ENCODE data around the gene NDUFS7.

Gene NDUFS7

DNA sequence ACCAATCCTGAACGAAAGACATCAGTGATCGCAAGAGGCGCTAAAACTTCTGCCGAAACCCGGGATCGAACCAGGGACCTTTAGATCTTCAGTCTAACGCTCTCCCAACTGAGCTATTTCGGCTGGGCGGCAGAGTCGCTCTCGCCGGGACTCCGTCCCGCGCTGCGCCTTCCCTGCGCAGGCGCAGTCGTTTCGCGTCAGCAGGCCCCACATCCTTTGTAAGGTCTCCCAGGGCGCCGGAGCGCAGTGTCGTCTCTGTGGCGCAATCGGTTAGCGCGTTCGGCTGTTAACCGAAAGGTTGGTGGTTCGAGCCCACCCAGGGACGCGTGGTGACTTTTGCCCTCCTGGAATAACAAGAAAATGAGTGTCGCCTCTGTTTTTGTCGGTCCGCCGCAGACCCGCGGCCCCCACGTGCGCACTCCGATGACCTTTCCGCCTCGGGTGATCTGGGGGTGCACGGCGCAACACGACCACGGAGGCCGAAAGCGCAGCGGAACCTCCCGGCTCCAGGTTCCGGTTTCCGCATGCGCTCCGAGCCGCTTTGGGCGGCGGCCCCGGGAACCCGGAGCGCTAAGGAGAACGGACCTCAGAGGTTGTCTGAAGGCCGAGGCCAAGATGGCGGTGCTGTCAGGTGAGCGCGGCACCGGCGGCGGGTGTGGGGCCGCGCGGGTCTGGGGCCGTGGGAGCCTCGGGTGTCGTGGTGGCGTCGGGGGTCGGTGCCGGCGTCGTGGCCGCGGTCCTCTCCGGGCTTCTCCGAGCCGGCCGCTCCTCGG lies at the start of gene NDUFS7:
TSS of gene NDUFS7 (plus strand) at position 596 of the 773 bp plus-strand sequence. CDS start at position 616, 20 bp downstream.
- no peaks in the 10 kb centered on the region for H3K9me3 Mint-ChIP-seq
- H3K4me3 Mint-ChIP-seq: peak within 1 kb of the TSS; percentile 86
- ATAC-seq: peak; percentile 91
- peaks cover 46% of the 10 kb centered on the region for H3K4me1 Mint-ChIP-seq
- H3K27me3 Mint-ChIP-seq: no peaks in the 10 kb centered on the region
- peaks cover 9% of the 10 kb centered on the region for H3K36me3 Mint-ChIP-seq
- peak within 1 kb of the TSS; percentile 96 for H3K27ac Mint-ChIP-seq

DNA sequence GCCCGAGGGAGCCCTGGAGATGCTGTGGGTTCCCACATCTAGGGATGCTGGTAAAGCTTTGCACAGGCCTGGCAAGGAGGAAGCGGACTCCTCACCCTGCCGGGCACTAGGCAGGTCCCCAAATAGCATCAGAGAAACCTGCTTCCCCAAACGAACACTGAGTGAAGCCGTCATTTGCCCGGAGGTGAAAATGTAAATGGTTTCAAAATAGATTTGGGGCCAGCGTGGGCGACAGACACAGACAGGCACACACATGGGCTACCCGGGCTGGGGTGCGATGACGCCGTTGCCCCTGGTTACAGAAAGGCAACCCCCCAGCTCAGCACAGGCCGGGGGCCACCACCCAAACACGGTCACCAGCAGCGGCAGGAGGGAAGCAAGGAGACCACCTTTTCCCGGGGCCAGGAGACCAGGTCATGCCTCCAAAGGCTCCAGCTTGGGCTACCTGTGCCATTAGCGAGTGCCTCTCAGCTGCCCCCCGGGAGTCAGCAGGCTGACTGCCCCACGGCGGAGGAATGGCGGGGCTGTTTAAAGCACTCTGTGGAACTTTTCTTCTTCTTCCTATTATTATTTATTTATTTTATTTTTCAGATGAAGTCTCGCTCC lies 47.5 kb upstream of the NDUFS7 start:
- H3K36me3 Mint-ChIP-seq: no peaks in the 10 kb centered on the region
- peak overlapping the region; percentile 57 for H3K4me3 Mint-ChIP-seq
- peaks cover 16% of the 10 kb centered on the region for H3K27me3 Mint-ChIP-seq
- peak; percentile 88 for ATAC-seq
- H3K4me1 Mint-ChIP-seq: peaks cover 10% of the 10 kb centered on the region
- peak overlapping the region; percentile 80 for H3K27ac Mint-ChIP-seq
- H3K9me3 Mint-ChIP-seq: no peaks in the 10 kb centered on the region

DNA sequence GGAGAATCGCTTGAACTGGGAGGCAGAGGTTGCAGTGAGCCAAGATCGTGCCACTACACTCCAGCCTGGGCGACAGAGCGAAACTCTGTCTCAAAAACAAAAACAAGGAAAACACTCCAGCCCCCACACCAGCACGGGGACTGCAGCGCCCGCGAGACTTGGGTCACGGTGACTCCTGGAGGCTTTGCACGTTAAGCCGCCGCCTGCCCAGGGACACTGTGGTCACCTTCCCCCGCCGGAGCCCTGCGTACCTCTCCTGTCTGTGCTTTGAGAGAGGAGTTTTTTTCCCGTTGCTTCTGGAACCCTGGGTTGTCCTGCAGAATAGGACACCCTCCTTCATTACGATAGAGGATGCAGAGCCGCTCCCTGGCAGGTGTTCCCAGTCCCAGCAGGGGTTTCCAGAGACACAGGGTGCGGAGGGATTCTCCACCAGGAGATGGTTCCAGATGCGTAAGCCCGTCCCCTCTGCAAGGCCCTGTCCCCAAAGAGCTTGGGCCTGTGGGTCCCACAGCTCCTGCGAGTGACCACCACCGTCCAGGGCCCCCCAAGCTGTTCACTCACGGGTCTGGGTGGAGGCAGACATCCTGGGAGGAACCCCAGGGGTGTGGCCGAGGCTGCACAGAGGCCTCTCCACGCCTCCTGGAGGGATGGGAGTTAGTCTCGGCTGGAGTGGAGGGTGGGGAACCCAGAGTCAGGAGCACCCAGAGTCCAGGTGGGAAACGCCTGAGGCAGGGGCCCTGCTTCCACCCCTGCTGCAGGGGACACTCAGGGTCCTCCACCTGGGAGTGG lies 42.8 kb upstream of the NDUFS7 start:
- Mint-ChIP-seq H3K4me3 (no peak overlapping the region), H3K27me3 (peaks cover 5% of the 10 kb centered on the region), H3K36me3 (no peaks in the 10 kb centered on the region), H3K27ac (no peak overlapping the region), H3K9me3 (no peaks in the 10 kb centered on the region), H3K4me1 (peaks cover 18% of the 10 kb centered on the region)
- no peak for ATAC-seq

DNA sequence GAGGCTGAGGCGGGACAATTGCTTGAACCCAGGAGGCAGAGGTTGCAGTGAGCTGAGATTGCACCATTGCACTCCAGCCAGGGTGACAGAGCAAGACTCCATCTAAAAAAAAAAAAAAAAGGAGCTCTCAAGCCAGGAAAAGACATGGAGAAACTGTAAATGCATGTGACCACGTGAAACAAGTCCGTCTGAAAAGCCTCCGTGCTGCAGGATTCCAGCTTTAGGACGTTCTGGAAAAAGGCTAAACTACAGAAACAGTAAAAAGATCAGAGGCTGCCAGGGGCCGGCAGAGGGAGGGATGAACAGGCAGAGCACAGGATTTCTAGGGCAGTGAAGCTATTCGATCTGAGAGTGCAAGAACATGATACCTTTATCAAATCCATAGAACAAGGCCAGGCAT lies 40.7 kb upstream of the NDUFS7 start:
- Mint-ChIP-seq H3K4me1 (peaks cover 12% of the 10 kb centered on the region), H3K27me3 (no peaks in the 10 kb centered on the region), H3K4me3 (no peak overlapping the region), H3K36me3 (no peaks in the 10 kb centered on the region), H3K9me3 (no peaks in the 10 kb centered on the region), H3K27ac (peak overlapping the region; percentile 19)
- no peak for ATAC-seq

- Mint-ChIP-seq H3K9me3 (no peaks in the 10 kb centered on the region), H3K36me3 (no peaks in the 10 kb centered on the region), H3K4me1 (peaks cover 22% of the 10 kb centered on the region), H3K27me3 (peaks cover 10% of the 10 kb centered on the region), H3K4me3 (no peak overlapping the region), H3K27ac (peak overlapping the region; percentile 59)
- ATAC-seq: no peak
Measured at GRCh38 chr19:1349211-1349610, 34.5 kb upstream of the NDUFS7 start.

DNA sequence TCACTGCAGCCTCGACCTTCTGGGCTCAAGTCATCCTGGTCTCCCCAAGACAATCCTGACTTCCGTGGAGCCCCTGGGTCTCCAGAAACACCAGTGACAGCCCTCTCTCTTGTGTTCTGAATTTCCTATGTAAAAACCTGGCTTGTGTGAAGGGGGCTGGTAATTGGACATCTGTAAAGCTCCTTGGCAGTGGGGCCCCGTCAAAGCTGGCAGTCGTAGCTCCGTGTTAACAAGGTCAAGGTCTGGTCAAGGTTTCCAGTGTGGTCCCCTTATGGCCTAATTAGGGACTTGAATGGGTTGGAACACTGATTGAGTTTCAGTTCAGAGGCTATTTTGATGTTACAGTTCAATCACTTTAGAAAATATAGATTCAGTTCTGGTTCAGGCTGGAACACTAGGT lies 32.8 kb upstream of the NDUFS7 start:
- no peaks in the 10 kb centered on the region for H3K9me3 Mint-ChIP-seq
- peaks cover 10% of the 10 kb centered on the region for H3K27me3 Mint-ChIP-seq
- H3K4me3 Mint-ChIP-seq: no peak overlapping the region
- H3K36me3 Mint-ChIP-seq: no peaks in the 10 kb centered on the region
- no peak overlapping the region for H3K27ac Mint-ChIP-seq
- no peak for ATAC-seq
- peaks cover 19% of the 10 kb centered on the region for H3K4me1 Mint-ChIP-seq

DNA sequence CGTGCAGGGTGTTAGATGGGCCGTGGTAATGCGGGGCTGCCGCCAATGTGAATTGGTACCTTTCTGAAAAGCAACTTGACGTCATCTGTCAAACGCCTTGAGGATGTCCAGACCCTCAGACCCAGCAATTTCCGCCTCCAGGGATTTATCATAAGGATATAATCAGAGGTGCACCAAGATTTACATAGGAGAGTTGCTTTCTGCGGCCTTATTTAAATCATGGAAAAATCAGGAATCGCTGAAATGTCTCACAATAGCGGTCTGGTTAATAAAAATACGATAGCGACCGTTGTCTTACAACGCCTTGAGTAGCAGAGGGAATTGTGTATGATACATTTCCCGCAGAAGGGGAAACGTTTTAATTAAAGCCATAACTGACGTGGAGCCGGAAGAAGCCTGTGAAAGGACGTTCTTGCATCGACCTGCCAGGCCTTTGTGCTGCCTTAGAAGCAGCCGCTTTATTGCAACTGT lies 32.3 kb upstream of the NDUFS7 start:
- peaks cover 10% of the 10 kb centered on the region for H3K27me3 Mint-ChIP-seq
- no peak overlapping the region for H3K27ac Mint-ChIP-seq
- peaks cover 24% of the 10 kb centered on the region for H3K4me1 Mint-ChIP-seq
- no peak overlapping the region for H3K4me3 Mint-ChIP-seq
- ATAC-seq: no peak
- H3K9me3 Mint-ChIP-seq: no peaks in the 10 kb centered on the region
- H3K36me3 Mint-ChIP-seq: no peaks in the 10 kb centered on the region

DNA sequence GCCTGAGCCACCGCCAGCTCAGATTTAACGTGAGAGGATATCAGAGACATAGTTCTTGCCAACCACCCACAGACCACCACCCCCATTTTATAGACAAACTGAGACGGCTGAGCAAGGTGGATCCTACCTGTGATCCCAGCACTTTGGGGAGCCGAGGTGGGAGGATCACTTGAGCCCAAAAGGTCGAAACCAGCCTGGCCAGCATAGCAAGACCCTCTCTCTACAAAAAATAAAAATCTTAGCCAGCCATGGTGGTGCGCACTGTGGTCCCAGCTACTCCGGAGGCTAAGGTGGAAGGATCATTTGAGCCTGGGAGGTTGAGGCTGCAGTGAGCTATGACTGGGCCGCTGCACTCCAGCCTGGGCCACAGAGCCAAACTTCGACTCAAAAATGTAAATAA lies 30.6 kb upstream of the NDUFS7 start:
- Mint-ChIP-seq H3K4me1 (peaks cover 24% of the 10 kb centered on the region), H3K9me3 (no peaks in the 10 kb centered on the region), H3K27ac (no peak overlapping the region), H3K36me3 (peaks cover 12% of the 10 kb centered on the region), H3K4me3 (no peak overlapping the region), H3K27me3 (peaks cover 10% of the 10 kb centered on the region)
- ATAC-seq: no peak

DNA sequence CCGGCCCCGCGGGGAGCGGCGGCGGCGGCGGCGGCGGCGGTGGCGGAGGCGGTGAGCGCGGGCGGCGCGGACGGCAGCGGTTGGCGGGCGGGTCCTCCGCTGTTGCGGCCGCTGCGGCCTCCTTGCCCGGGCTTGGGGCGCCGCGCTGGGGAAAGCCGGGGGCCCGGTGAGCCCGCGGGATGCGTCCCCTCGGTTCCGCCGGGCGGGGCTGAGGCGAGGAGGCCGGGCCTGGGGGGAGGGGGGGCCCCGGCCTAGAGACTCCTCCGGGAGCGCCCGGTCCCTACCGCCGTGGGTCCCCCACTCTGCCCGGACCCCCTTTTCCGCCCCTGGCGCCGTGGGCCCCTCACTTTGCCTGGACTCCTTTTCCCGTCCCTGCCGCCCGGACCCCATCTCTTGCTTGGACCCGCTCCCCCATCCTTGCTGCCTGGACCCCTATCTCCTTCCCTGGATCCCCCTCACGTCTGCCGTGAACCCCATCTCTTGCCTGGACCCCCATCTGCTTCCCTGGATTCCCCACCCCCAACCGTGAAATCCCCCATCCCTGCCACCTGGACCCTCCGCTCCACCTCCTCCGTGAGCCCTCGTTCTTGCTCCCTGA lies 28.6 kb upstream of the NDUFS7 start:
- ATAC-seq: peak; percentile 84
- Mint-ChIP-seq H3K36me3 (peaks cover 32% of the 10 kb centered on the region), H3K4me3 (peak overlapping the region; percentile 88), H3K27me3 (no peaks in the 10 kb centered on the region), H3K27ac (peak overlapping the region; percentile 76), H3K4me1 (peaks cover 17% of the 10 kb centered on the region), H3K9me3 (no peaks in the 10 kb centered on the region)

DNA sequence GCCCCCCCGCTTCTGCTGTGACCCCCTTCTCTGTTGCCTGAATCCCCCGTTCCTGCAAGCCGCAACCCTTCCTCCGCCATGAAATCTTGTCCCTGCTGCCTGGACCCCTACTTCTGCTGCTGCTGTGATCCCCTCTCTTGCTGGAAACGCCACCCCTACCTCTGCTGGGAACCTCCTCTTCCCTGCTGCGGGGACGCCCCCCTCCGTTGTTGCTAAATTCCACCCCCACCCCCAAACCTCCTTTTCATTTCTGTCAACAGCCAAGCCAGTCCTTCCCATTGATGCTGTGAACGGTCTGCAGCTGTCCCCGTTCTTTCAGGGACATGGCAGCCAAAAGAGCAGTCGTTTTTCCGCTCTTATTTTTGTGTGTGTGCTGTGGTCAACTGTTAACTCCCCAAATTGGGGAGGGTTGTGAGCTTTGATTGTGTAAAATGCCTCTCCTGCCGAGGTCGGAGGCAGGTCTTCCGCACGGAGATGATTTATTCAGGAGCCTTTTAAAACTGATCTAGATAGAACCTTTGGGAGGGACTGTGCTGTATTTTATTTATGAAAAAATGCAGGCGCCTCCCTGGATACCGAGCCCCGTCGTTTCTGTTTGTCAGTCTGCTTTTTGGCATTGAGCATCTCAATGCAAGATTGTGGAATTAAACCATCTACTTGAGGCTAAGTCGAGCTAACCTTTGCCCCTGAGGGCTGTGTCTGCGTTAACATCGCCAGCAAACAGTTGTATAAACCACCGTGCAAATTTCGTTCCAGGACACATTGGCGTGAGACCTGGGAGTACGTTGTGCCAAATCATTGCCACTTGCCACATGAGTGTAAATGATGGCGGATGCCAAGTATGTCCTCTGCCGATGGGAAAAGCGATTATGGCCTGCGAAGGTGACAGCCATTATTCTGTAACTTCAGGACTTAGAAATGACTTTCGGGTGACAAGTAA lies 27.9 kb upstream of the NDUFS7 start:
- Mint-ChIP-seq H3K27me3 (no peaks in the 10 kb centered on the region), H3K4me1 (peaks cover 19% of the 10 kb centered on the region), H3K36me3 (peaks cover 38% of the 10 kb centered on the region), H3K27ac (peak overlapping the region; percentile 76), H3K9me3 (no peaks in the 10 kb centered on the region), H3K4me3 (peak overlapping the region; percentile 88)
- ATAC-seq: no peak

DNA sequence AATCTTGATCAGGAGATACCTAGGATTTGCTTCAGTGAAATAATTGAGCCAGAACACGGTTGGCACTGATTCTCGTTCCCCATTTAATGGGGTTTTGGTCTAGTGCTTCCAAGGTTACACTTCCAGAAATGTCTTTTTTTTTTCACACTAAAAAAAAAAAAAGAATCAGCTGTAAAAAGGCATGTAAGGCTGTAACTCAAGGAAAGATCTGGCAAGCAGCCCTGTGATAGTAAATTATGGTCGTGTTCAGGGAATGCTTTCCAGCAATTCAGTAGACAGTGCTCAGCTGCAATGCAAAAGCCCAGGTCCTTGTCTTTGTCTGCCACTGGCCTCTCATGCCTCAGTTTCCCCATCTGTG lies 27.2 kb upstream of the NDUFS7 start:
- ATAC-seq: no peak
- Mint-ChIP-seq H3K4me3 (no peak overlapping the region), H3K9me3 (no peaks in the 10 kb centered on the region), H3K4me1 (peaks cover 26% of the 10 kb centered on the region), H3K27ac (no peak overlapping the region), H3K36me3 (peaks cover 45% of the 10 kb centered on the region), H3K27me3 (no peaks in the 10 kb centered on the region)

GRCh38 chr19:1357531-1358109 lies 26.1 kb upstream of the NDUFS7 start:
- peaks cover 37% of the 10 kb centered on the region for H3K4me1 Mint-ChIP-seq
- no peaks in the 10 kb centered on the region for H3K9me3 Mint-ChIP-seq
- H3K27me3 Mint-ChIP-seq: no peaks in the 10 kb centered on the region
- no peak overlapping the region for H3K4me3 Mint-ChIP-seq
- ATAC-seq: no peak
- H3K36me3 Mint-ChIP-seq: peaks cover 56% of the 10 kb centered on the region
- no peak overlapping the region for H3K27ac Mint-ChIP-seq

DNA sequence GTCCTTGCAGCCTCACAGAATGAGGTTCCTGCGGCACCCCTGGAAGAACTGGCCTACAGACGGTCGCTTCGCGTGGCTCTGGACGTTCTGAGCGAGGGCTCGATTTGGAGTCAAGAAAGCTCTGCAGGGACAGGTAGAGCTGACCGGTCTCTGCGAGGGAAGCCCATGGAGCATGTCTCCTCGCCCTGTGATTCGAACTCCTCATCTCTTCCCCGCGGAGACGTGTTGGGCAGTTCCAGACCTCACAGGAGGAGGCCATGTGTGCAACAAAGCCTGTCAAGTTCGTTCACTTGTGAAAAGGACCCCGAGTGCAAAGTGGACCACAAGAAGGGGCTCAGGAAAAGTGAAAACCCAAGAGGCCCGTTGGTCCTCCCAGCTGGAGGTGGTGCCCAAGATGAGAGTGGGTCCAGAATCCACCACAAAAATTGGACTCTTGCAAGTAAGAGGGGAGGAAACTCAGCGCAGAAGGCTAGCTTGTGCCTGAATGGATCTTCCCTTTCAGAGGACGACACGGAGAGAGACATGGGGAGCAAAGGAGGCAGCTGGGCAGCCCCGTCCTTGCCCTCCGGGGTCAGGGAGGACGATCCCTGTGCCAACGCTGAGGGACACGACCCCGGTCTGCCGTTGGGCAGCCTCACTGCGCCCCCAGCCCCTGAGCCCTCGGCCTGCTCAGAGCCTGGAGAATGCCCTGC lies 23.4 kb upstream of the NDUFS7 start:
- H3K9me3 Mint-ChIP-seq: no peaks in the 10 kb centered on the region
- no peaks in the 10 kb centered on the region for H3K27me3 Mint-ChIP-seq
- H3K4me1 Mint-ChIP-seq: peaks cover 49% of the 10 kb centered on the region
- no peak for ATAC-seq
- peaks cover 67% of the 10 kb centered on the region for H3K36me3 Mint-ChIP-seq
- H3K4me3 Mint-ChIP-seq: no peak overlapping the region
- H3K27ac Mint-ChIP-seq: no peak overlapping the region
